Liver (tissue), 9 donors: ENCODE measurements around the gene UMODL1. TPM values are rescaled to one million over a fixed set of nuclear protein-coding genes. Genes with fewer than 3 reads are reported as not detected.

Source experiments
- DNase-seq: peaks from one replicate; pipeline ENCODE4 v3.0.0-alpha.2; 2017; ENCODE audit warnings: low spot score
- H3K27ac ChIP-seq, 2 donors: one replicate each; pipeline ENCODE4 v1.7.0; 2013; ENCODE audit warnings: inconsistent platforms in 2 of 2, low read length in 2 of 2, control low read depth in 1 of 2, low read depth in 1 of 2, mild to moderate bottlenecking in 1 of 2
- H3K27me3 ChIP-seq, 4 donors: one replicate each; pipeline versions ENCODE4 v1.6.1 to v1.7.0; 2013; ENCODE audit warnings: low read length in 3 of 4, inconsistent platforms in 1 of 4, mild to moderate bottlenecking in 1 of 4, moderate library complexity in 1 of 4; ENCODE audit not compliant: control insufficient read depth in 4 of 4, insufficient read depth in 4 of 4
- H3K36me3 ChIP-seq, 4 donors: one replicate each; pipeline versions ENCODE4 v1.6.1 to v1.7.0; 2013; ENCODE audit warnings: low read length in 3 of 4, mild to moderate bottlenecking in 3 of 4, low read depth in 1 of 4, moderate library complexity in 1 of 4; ENCODE audit not compliant: control insufficient read depth in 4 of 4, insufficient read depth in 3 of 4
- H3K4me1 ChIP-seq, 4 donors: one replicate each; pipeline versions ENCODE4 v1.6.1 to v1.7.0; 2013; ENCODE audit warnings: low read length in 3 of 4, mild to moderate bottlenecking in 3 of 4, moderate library complexity in 1 of 4; ENCODE audit not compliant: control insufficient read depth in 4 of 4, insufficient read depth in 4 of 4
- H3K4me3 ChIP-seq, 3 donors: one replicate each; pipeline versions ENCODE4 v1.6.1 to v1.7.0; 2013; ENCODE audit warnings: low read length in 3 of 3, control low read depth in 1 of 3, low read depth in 1 of 3, mild to moderate bottlenecking in 1 of 3
- H3K9ac ChIP-seq, 2 donors: one replicate each; pipeline ENCODE4 v1.7.0; 2013; ENCODE audit warnings: low read length in 2 of 2, mild to moderate bottlenecking in 2 of 2, moderate library complexity in 2 of 2, control low read depth in 1 of 2, low read depth in 1 of 2
- H3K9me3 ChIP-seq, 4 donors: one replicate each; pipeline versions ENCODE4 v1.6.1 to v1.7.0; 2013; ENCODE audit warnings: low read length in 3 of 4; ENCODE audit not compliant: control insufficient read depth in 4 of 4
- ATF3 ChIP-seq: IDR thresholded peaks from 2 replicates; pipeline ENCODE4 v1.6.1; 2016; ENCODE audit warnings: antibody characterized with exemption
- CTCF ChIP-seq: fragments of 150-350 bp; IDR thresholded peaks from 2 replicates; pipeline ENCODE4 v1.5.1; 2017; ENCODE audit warnings: improper control_type of control experiment, low read depth, low read length; ENCODE audit not compliant: missing input control
- EGR1 ChIP-seq, 2 donors: IDR thresholded peaks; 2 replicates each; pipeline ENCODE4 v1.6.1; 2016 to 2018; ENCODE audit warnings: antibody characterized with exemption in 2 of 2, low read depth in 2 of 2
- FOXA1 ChIP-seq: IDR thresholded peaks from 2 replicates; pipeline ENCODE4 v1.6.1; 2016; ENCODE audit warnings: antibody characterized with exemption
- FOXA2 ChIP-seq: IDR thresholded peaks from 2 replicates; pipeline ENCODE4 v1.6.1; 2016; ENCODE audit warnings: antibody characterized with exemption
- GABPA ChIP-seq, 2 donors: IDR thresholded peaks in 1 of 2; conservative IDR thresholded peaks in 1 of 2; 2 replicates each; pipeline ENCODE4 v1.6.1; 2016; ENCODE audit warnings: antibody characterized with exemption in 2 of 2, mild to moderate bottlenecking in 1 of 2, moderate library complexity in 1 of 2
- HNF4A ChIP-seq, 2 donors: conservative IDR thresholded peaks; 2 replicates each; pipeline ENCODE4 v1.6.1; 2016; ENCODE audit warnings: antibody characterized with exemption in 2 of 2, mild to moderate bottlenecking in 2 of 2
- HNF4G ChIP-seq: IDR thresholded peaks from 2 replicates; pipeline ENCODE4 v1.6.1; 2016; ENCODE audit warnings: antibody characterized with exemption
- JUND ChIP-seq, 2 donors: IDR thresholded peaks; 2 replicates each; pipeline ENCODE4 v1.6.1; 2016; ENCODE audit warnings: antibody characterized with exemption in 2 of 2
- NR2F2 ChIP-seq: IDR thresholded peaks from 2 replicates; pipeline ENCODE4 v1.6.1; 2016; ENCODE audit warnings: antibody characterized with exemption
- RAD21 ChIP-seq, 2 donors: IDR thresholded peaks; 2 replicates each; pipeline ENCODE4 v1.6.1; 2016; ENCODE audit warnings: antibody characterized with exemption in 2 of 2, mild to moderate bottlenecking in 2 of 2
- SP1 ChIP-seq: IDR thresholded peaks from 2 replicates; pipeline ENCODE4 v1.6.1; 2018; ENCODE audit warnings: antibody characterized with exemption, mild to moderate bottlenecking
- TAF1 ChIP-seq: conservative IDR thresholded peaks from 2 replicates; pipeline ENCODE4 v1.6.1; 2016; ENCODE audit warnings: antibody characterized with exemption, mild to moderate bottlenecking
- WGBS: extraction: QIAGEN DNeasy Blood & Tissue Kit; methylation state at CpG from one replicate; pipeline ENCODE4 v1.1.7; 2013; 5-methylcytosine and 5-hydroxymethylcytosine counted together
- polyA plus RNA-seq, 2 donors: library from polyadenylated mRNA; stranded (reverse) in 1 of 2; unstranded in 1 of 2; fragments of 200-250 nt in 1 of 2; fragments of >200 nt in 1 of 2; fragmentation: Nextera tagmentation in 1 of 2; extraction: Ambion mirVana in 1 of 2; gene quantifications; one replicate each; pipeline versions ENCODE4 v1.2.1 to v1.2.3, GENCODE V29; 2013 to 2015
- total RNA-seq, 2 donors: library from RNA; depleted of rRNA; stranded (reverse); fragments of >200 nt; gene quantifications; one replicate each; pipeline ENCODE4 v1.2.3, GENCODE V29; 2014
- TF ChIP-seq, protein P1 (sequence below): IDR thresholded peaks from 2 replicates; pipeline ENCODE4 v1.6.1; 2016; ENCODE audit warnings: antibody characterized with exemption
- TF ChIP-seq, protein P2 (sequence below): IDR thresholded peaks from 2 replicates; pipeline ENCODE4 v1.6.1; 2016; ENCODE audit warnings: antibody characterized with exemption, mild to moderate bottlenecking
- TF ChIP-seq, protein P3 (sequence below): IDR thresholded peaks from 2 replicates; pipeline ENCODE4 v1.6.1; 2016; ENCODE audit warnings: antibody characterized with exemption
- donor health status: healthy.
- donor health status: healthy.
- donor health status: healthy.
- donor health status: healthy.
- donor health status: healthy.

The UMODL1 gene
- total and polyA plus RNA-seq, 4 donors: 0.08 to 0.14 (median 0.08) TPM; not detected in 1

DNA sequence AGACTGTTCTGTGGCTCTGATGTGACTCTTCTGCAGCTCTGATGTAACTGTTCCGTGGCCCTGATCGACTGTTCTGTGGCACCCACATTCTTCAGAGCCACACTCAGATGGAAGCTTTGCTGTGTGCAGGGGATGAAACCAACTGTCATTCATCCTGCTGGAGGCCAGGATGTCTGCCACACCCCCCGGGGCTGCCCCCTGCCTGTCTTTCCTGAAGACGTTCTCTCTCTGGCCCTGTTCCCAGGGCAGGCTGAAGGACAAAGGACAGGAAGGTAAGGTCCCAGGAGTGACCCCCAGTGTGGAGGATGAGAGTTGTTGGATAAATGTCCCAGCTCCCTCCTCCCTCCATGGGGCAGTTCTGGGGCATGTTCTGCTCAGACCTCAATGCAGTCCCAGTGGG, 29.4 kb upstream of the UMODL1 start:
- H3K36me3 ChIP-seq: no peaks in the 10 kb centered on the region
- no peak overlapping the region for H3K9ac ChIP-seq
- WGBS: 78% methylated on average over 4 of the region's 4 CpGs
- no peak for DNase-seq
- TF ChIP-seq, protein P1, sequence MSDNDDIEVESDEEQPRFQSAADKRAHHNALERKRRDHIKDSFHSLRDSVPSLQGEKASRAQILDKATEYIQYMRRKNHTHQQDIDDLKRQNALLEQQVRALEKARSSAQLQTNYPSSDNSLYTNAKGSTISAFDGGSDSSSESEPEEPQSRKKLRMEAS: no peak
- TF ChIP-seq RAD21 (IDR thresholded peaks at IDR 0.05) (no peak), CTCF (no peak), EGR1 (IDR thresholded peaks at IDR 0.05; ENCODE audit: low read depth in 2 of 2) (no peak), HNF4G (no peak), TAF1 (no peak), FOXA2 (no peak), ATF3 (no peak), HNF4A (conservative IDR thresholded peaks at IDR 0.05) (no peak), FOXA1 (no peak), JUND (IDR thresholded peaks at IDR 0.05) (no peak)
- TF ChIP-seq, protein P2, sequence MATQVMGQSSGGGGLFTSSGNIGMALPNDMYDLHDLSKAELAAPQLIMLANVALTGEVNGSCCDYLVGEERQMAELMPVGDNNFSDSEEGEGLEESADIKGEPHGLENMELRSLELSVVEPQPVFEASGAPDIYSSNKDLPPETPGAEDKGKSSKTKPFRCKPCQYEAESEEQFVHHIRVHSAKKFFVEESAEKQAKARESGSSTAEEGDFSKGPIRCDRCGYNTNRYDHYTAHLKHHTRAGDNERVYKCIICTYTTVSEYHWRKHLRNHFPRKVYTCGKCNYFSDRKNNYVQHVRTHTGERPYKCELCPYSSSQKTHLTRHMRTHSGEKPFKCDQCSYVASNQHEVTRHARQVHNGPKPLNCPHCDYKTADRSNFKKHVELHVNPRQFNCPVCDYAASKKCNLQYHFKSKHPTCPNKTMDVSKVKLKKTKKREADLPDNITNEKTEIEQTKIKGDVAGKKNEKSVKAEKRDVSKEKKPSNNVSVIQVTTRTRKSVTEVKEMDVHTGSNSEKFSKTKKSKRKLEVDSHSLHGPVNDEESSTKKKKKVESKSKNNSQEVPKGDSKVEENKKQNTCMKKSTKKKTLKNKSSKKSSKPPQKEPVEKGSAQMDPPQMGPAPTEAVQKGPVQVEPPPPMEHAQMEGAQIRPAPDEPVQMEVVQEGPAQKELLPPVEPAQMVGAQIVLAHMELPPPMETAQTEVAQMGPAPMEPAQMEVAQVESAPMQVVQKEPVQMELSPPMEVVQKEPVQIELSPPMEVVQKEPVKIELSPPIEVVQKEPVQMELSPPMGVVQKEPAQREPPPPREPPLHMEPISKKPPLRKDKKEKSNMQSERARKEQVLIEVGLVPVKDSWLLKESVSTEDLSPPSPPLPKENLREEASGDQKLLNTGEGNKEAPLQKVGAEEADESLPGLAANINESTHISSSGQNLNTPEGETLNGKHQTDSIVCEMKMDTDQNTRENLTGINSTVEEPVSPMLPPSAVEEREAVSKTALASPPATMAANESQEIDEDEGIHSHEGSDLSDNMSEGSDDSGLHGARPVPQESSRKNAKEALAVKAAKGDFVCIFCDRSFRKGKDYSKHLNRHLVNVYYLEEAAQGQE: no peak
- H3K4me1 ChIP-seq: peaks cover 9 to 24% (median 14%) of the 10 kb centered on the region in 4 donors
- no peak overlapping the region for H3K27ac ChIP-seq
- H3K4me3 ChIP-seq: no peak overlapping the region
- no peaks in the 10 kb centered on the region for H3K27me3 ChIP-seq
- H3K9me3 ChIP-seq: no peaks in the 10 kb centered on the region

DNA sequence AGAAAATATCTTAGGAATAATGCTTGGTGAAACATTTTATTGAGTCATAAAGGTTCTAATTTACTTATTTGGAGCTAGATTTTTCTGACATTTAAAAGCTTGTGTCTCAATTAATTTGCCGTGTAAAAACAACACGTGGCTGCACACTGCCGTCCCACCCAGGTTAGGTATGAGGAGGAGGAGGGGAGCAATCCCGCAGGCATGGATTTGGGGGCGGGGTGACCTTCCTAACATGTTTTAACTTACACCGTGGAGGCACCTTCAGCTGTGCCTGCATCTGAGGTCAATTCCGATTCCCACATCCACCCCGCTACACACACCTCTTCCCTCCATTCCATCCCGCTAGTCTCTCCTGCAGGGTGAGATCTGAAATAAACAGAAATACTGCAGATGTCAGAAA, 28.5 kb upstream of the UMODL1 start:
- H3K9me3 ChIP-seq: no peaks in the 10 kb centered on the region
- H3K9ac ChIP-seq: no peak overlapping the region
- no peak for DNase-seq
- peaks cover 9 to 21% (median 14%) of the 10 kb centered on the region in 4 donors for H3K4me1 ChIP-seq
- no peak overlapping the region for H3K27ac ChIP-seq
- H3K36me3 ChIP-seq: no peaks in the 10 kb centered on the region
- no peak overlapping the region for H3K4me3 ChIP-seq
- H3K27me3 ChIP-seq: no peaks in the 10 kb centered on the region
- TF ChIP-seq CTCF (no peak), TAF1 (no peak), RAD21 (IDR thresholded peaks at IDR 0.05) (no peak), GABPA (IDR thresholded peaks at IDR 0.05 in 1 of 2, conservative IDR thresholded peaks at IDR 0.05 in 1 of 2) (no peak), FOXA2 (no peak), HNF4G (no peak), NR2F2 (no peak), JUND (IDR thresholded peaks at IDR 0.05) (no peak), FOXA1 (no peak), SP1 (no peak)
- TF ChIP-seq, protein P1: no peak
- TF ChIP-seq, protein P2: no peak
- TF ChIP-seq, protein P3, sequence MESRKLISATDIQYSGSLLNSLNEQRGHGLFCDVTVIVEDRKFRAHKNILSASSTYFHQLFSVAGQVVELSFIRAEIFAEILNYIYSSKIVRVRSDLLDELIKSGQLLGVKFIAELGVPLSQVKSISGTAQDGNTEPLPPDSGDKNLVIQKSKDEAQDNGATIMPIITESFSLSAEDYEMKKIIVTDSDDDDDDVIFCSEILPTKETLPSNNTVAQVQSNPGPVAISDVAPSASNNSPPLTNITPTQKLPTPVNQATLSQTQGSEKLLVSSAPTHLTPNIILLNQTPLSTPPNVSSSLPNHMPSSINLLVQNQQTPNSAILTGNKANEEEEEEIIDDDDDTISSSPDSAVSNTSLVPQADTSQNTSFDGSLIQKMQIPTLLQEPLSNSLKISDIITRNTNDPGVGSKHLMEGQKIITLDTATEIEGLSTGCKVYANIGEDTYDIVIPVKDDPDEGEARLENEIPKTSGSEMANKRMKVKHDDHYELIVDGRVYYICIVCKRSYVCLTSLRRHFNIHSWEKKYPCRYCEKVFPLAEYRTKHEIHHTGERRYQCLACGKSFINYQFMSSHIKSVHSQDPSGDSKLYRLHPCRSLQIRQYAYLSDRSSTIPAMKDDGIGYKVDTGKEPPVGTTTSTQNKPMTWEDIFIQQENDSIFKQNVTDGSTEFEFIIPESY: no peak
- 86% methylated on average over 9 of the region's 9 CpGs for WGBS
